ENCODE results near the gene ARHGDIA. TPM values are rescaled to one million over a fixed set of nuclear protein-coding genes. Genes with fewer than 3 reads are reported as not detected.

The ARHGDIA gene
- total RNA-seq, 1 experiment from 2014 or later, result 247 TPM

GRCh38 chr17:81871387-81872230, 472 bp upstream of the ARHGDIA start (continued):
- TF ChIP-seq ARID4B (CRISPR knock-in tag; IDR thresholded peaks at IDR 0.05; ENCODE audit: borderline replicate concordance) (peak; percentile 74), CBFB (CRISPR knock-in tag; IDR thresholded peaks at IDR 0.05; ENCODE audit: low read depth) (no peak), ZNF281 (CRISPR knock-in tag; IDR thresholded peaks at IDR 0.05) (no peak), ZNF671 (CRISPR knock-in tag; IDR thresholded peaks at IDR 0.05) (no peak), RELA (CRISPR knock-in tag; IDR thresholded peaks at IDR 0.05; ENCODE audit: borderline replicate concordance) (peak; percentile 91; the same call in 1 of the 2 replicates), GRHL2 (CRISPR knock-in tag; IDR thresholded peaks at IDR 0.05; ENCODE audit: insufficient replicate concordance, severe bottlenecking) (no peak), AR (CRISPR knock-in tag; IDR thresholded peaks at IDR 0.05) (no peak), SP1 (CRISPR knock-in tag; conservative IDR thresholded peaks at IDR 0.05) (peak; percentile 64; the same call in 1 of the 2 replicates), CREM (CRISPR knock-in tag; IDR thresholded peaks at IDR 0.05) (peak; percentile 65), ESRRA (CRISPR knock-in tag; IDR thresholded peaks at IDR 0.05; ENCODE audit: borderline replicate concordance) (no peak), NFATC4 (CRISPR knock-in tag; IDR thresholded peaks at IDR 0.05) (no peak), ZNF121 (CRISPR knock-in tag; IDR thresholded peaks at IDR 0.05) (no peak), NR3C1 (CRISPR knock-in tag; conservative IDR thresholded peaks at IDR 0.05; ENCODE audit: low read depth) (no peak), FOXJ3 (CRISPR knock-in tag; IDR thresholded peaks at IDR 0.05; ENCODE audit: borderline replicate concordance) (no peak)
- TF ChIP-seq, protein P1, sequence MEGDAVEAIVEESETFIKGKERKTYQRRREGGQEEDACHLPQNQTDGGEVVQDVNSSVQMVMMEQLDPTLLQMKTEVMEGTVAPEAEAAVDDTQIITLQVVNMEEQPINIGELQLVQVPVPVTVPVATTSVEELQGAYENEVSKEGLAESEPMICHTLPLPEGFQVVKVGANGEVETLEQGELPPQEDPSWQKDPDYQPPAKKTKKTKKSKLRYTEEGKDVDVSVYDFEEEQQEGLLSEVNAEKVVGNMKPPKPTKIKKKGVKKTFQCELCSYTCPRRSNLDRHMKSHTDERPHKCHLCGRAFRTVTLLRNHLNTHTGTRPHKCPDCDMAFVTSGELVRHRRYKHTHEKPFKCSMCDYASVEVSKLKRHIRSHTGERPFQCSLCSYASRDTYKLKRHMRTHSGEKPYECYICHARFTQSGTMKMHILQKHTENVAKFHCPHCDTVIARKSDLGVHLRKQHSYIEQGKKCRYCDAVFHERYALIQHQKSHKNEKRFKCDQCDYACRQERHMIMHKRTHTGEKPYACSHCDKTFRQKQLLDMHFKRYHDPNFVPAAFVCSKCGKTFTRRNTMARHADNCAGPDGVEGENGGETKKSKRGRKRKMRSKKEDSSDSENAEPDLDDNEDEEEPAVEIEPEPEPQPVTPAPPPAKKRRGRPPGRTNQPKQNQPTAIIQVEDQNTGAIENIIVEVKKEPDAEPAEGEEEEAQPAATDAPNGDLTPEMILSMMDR (IDR thresholded peaks at IDR 0.05), result no peak
- TF ChIP-seq, protein P2, sequence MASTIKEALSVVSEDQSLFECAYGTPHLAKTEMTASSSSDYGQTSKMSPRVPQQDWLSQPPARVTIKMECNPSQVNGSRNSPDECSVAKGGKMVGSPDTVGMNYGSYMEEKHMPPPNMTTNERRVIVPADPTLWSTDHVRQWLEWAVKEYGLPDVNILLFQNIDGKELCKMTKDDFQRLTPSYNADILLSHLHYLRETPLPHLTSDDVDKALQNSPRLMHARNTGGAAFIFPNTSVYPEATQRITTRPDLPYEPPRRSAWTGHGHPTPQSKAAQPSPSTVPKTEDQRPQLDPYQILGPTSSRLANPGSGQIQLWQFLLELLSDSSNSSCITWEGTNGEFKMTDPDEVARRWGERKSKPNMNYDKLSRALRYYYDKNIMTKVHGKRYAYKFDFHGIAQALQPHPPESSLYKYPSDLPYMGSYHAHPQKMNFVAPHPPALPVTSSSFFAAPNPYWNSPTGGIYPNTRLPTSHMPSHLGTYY (CRISPR knock-in tag; IDR thresholded peaks at IDR 0.05), result 0 out of 2 replicates have a peak, but pooled peaks have one; percentile 33
- TF ChIP-seq, protein P3, sequence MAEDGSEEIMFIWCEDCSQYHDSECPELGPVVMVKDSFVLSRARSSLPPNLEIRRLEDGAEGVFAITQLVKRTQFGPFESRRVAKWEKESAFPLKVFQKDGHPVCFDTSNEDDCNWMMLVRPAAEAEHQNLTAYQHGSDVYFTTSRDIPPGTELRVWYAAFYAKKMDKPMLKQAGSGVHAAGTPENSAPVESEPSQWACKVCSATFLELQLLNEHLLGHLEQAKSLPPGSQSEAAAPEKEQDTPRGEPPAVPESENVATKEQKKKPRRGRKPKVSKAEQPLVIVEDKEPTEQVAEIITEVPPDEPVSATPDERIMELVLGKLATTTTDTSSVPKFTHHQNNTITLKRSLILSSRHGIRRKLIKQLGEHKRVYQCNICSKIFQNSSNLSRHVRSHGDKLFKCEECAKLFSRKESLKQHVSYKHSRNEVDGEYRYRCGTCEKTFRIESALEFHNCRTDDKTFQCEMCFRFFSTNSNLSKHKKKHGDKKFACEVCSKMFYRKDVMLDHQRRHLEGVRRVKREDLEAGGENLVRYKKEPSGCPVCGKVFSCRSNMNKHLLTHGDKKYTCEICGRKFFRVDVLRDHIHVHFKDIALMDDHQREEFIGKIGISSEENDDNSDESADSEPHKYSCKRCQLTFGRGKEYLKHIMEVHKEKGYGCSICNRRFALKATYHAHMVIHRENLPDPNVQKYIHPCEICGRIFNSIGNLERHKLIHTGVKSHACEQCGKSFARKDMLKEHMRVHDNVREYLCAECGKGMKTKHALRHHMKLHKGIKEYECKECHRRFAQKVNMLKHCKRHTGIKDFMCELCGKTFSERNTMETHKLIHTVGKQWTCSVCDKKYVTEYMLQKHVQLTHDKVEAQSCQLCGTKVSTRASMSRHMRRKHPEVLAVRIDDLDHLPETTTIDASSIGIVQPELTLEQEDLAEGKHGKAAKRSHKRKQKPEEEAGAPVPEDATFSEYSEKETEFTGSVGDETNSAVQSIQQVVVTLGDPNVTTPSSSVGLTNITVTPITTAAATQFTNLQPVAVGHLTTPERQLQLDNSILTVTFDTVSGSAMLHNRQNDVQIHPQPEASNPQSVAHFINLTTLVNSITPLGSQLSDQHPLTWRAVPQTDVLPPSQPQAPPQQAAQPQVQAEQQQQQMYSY (CRISPR knock-in tag; IDR thresholded peaks at IDR 0.05), result no peak
- TF ChIP-seq, protein P4, sequence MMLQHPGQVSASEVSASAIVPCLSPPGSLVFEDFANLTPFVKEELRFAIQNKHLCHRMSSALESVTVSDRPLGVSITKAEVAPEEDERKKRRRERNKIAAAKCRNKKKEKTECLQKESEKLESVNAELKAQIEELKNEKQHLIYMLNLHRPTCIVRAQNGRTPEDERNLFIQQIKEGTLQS (CRISPR knock-in tag; conservative IDR thresholded peaks at IDR 0.05), result no peak
- TF ChIP-seq, protein P5, sequence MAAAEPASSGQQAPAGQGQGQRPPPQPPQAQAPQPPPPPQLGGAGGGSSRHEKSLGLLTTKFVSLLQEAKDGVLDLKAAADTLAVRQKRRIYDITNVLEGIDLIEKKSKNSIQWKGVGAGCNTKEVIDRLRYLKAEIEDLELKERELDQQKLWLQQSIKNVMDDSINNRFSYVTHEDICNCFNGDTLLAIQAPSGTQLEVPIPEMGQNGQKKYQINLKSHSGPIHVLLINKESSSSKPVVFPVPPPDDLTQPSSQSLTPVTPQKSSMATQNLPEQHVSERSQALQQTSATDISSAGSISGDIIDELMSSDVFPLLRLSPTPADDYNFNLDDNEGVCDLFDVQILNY (CRISPR knock-in tag; IDR thresholded peaks at IDR 0.05), result no peak; the same call in 1 of the 2 replicates
